Body of pancreas (tissue), 4 donors: Measurements from ENCODE around the gene TBCK. TPM values are rescaled to one million over a fixed set of nuclear protein-coding genes. Genes with fewer than 3 reads are reported as not detected.

ENCODE experiments used
- ATAC-seq: fragments of 150-250 bp; one replicate; pipeline ENCODE4 v1.9.1; 2016
- DNase-seq, 4 donors: peaks; one replicate each; pipeline ENCODE4 v3.0.0-alpha.2; 2019
- H3K27ac ChIP-seq, 4 donors: fragments of 200-600 bp; sonication (generic); 1 replicate in 3 of 4; 2 replicates in 1 of 4; pipeline versions ENCODE4 v1.5.1 to v1.6.1; 2016 to 2019; ENCODE audit warnings: mild to moderate bottlenecking in 1 of 4, mixed read lengths in 1 of 4, moderate library complexity in 1 of 4
- H3K27me3 ChIP-seq, 2 donors: fragments of 200-600 bp; sonication (generic); one replicate each; pipeline ENCODE4 v1.6.0; 2016; ENCODE audit warnings: mild to moderate bottlenecking in 1 of 2
- H3K36me3 ChIP-seq, 2 donors: fragments of 200-600 bp; sonication (generic); replicated peaks in 1 of 2; 2 replicates each; pipeline ENCODE4 v1.5.1; 2016; ENCODE audit warnings: low read depth in 2 of 2; ENCODE audit not compliant: insufficient read depth in 1 of 2
- H3K4me1 ChIP-seq: fragments of 200-600 bp; sonication (generic); one replicate; pipeline ENCODE4 v1.6.0; 2016
- H3K4me3 ChIP-seq, 2 donors: fragments of 200-600 bp; sonication (generic); 1 replicate in 1 of 2; 2 replicates in 1 of 2; pipeline ENCODE4 v1.5.1; 2016 to 2019
- H3K9me3 ChIP-seq, 3 donors: fragments of 200-600 bp; sonication (generic); 1 replicate in 2 of 3; 2 replicates in 1 of 3; pipeline ENCODE4 v1.5.1; 2016
- CTCF ChIP-seq, 7 experiments: fragments of 450-650 bp in 4 of 7; fragments of 200-600 bp in 3 of 7; sonication (generic) in 3 of 7; IDR thresholded peaks; one replicate each; pipeline ENCODE4 v1.5.1; 2016 to 2019; ENCODE audit warnings: antibody characterized with exemption in 7 of 7
- POLR2A ChIP-seq, 3 donors: fragments of 450-650 bp; IDR thresholded peaks; one replicate each; pipeline ENCODE4 v1.6.1; 2016; ENCODE audit warnings: antibody characterized with exemption in 3 of 3, mild to moderate bottlenecking in 2 of 3
- WGBS, 2 donors: methylation state at CpG; one replicate each; pipeline ENCODE4 v1.1.5; 2017; 5-methylcytosine and 5-hydroxymethylcytosine counted together
- intact Hi-C: fragments of 100-400 bp; cut with DNase I; formaldehyde crosslinking; loops from one replicate; pipeline ENCODE4 v1.15.1; 2023
- total RNA-seq, 2 donors: library from RNA; depleted of rRNA; stranded (reverse); fragments of >200 nt; gene quantifications; one replicate each; pipeline ENCODE4 v1.1.0, GENCODE V29; 2016

Gene TBCK
- total RNA-seq, 2 donors from 2014 or later: 24.7 to 28.5 TPM

GRCh38 chr4:106261980-106262379 is 54.0 kb downstream of the TBCK start:
- no peaks in the 10 kb centered on the region for H3K27me3 ChIP-seq
- intact Hi-C loops: no loop called here
- H3K9me3 ChIP-seq: no peaks in the 10 kb centered on the region
- H3K4me3 ChIP-seq: no peak overlapping the region
- TF ChIP-seq CTCF (IDR thresholded peaks at IDR 0.05) (no peak), POLR2A (IDR thresholded peaks at IDR 0.05) (no peak)
- 64 to 68% methylated on average over 2 of the region's 2 CpGs for WGBS, 2 donors
- no peak for DNase-seq
- ATAC-seq: no peak
- H3K4me1 ChIP-seq: peaks cover 12% of the 10 kb centered on the region
- no peaks in the 10 kb centered on the region for H3K36me3 ChIP-seq
- H3K27ac ChIP-seq: no peak overlapping the region

GRCh38 chr4:106258145-106259045 is 57.6 kb downstream of the TBCK start:
- Histone ChIP-seq H3K36me3 (peaks cover 2 to 4% of the 10 kb centered on the region in 2 donors), H3K9me3 (no peaks in the 10 kb centered on the region), H3K4me3 (no peak overlapping the region), H3K27me3 (no peaks in the 10 kb centered on the region), H3K4me1 (no peaks in the 10 kb centered on the region), H3K27ac (no peak overlapping the region)
- DNase-seq (no peak), ATAC-seq (no peak)
- TF ChIP-seq POLR2A (IDR thresholded peaks at IDR 0.05) (no peak), CTCF (IDR thresholded peaks at IDR 0.05) (no peak)
- WGBS, 2 donors: 89 to 90% methylated on average over 4 of the region's 4 CpGs
- intact Hi-C loops: no loop called here

GRCh38 chr4:106256190-106256589 is 59.8 kb downstream of the TBCK start:
- H3K4me3 ChIP-seq: no peak overlapping the region
- WGBS, 2 donors: 99 to 100% methylated on average over 3 to 9 of the region's 10 CpGs
- H3K4me1 ChIP-seq: no peaks in the 10 kb centered on the region
- no peaks in the 10 kb centered on the region for H3K9me3 ChIP-seq
- intact Hi-C loops: no loop called here
- no peak for DNase-seq
- H3K27me3 ChIP-seq: no peaks in the 10 kb centered on the region
- ATAC-seq: no peak
- H3K27ac ChIP-seq: no peak overlapping the region
- peaks cover 2 to 4% of the 10 kb centered on the region in 2 donors for H3K36me3 ChIP-seq
- TF ChIP-seq CTCF (IDR thresholded peaks at IDR 0.05) (no peak), POLR2A (IDR thresholded peaks at IDR 0.05) (no peak)

GRCh38 chr4:106255195-106255594 is 60.8 kb downstream of the TBCK start:
- H3K4me3 ChIP-seq: no peak overlapping the region
- no peaks in the 10 kb centered on the region for H3K4me1 ChIP-seq
- H3K27me3 ChIP-seq: no peaks in the 10 kb centered on the region
- ATAC-seq (no peak), DNase-seq (no peak)
- WGBS, 2 donors: 95% methylated on average over 7 to 8 of the region's 8 CpGs
- no peaks in the 10 kb centered on the region for H3K9me3 ChIP-seq
- intact Hi-C loops: no loop called here
- H3K27ac ChIP-seq: no peak overlapping the region
- H3K36me3 ChIP-seq: peaks cover 2 to 4% of the 10 kb centered on the region in 2 donors
- no peak for TF ChIP-seq CTCF (IDR thresholded peaks at IDR 0.05)
- TF ChIP-seq POLR2A (IDR thresholded peaks at IDR 0.05): no peak
